Neural cell (in vitro differentiated cells): ENCODE measurements around the gene ZNF697. TPM values are rescaled to one million over a fixed set of nuclear protein-coding genes. Genes with fewer than 3 reads are reported as not detected.

Experiments
- H2AFZ ChIP-seq: fragments of 200-600, 300-800 bp; sonication (generic), shearing (Covaris generic); 2 replicates; pipeline ENCODE4 v1.6.0; 2014; ENCODE audit warnings: low read depth, mild to moderate bottlenecking, antibody characterized with exemption, low read length, moderate library complexity
- H3F3A ChIP-seq: fragments of 200-600 bp; shearing (Covaris generic); 2 replicates; pipeline ENCODE4 v1.6.1; 2016; ENCODE audit warnings: mild to moderate bottlenecking, moderate library complexity, mixed read lengths, antibody characterized with exemption, low read length; ENCODE audit not compliant: insufficient read depth, poor library complexity, severe bottlenecking
- H3K27ac ChIP-seq: fragments of 200-600, 300-800 bp; sonication (generic), shearing (Covaris generic); 2 replicates; pipeline ENCODE4 v1.5.1; 2014; ENCODE audit warnings: mild to moderate bottlenecking, low read length, moderate library complexity
- H3K27me3 ChIP-seq: fragments of 300-800, 200-600 bp; sonication (generic), shearing (Covaris generic); 2 replicates; pipeline ENCODE4 v1.6.0; 2014; ENCODE audit warnings: mild to moderate bottlenecking, low read depth, low read length, moderate library complexity; ENCODE audit not compliant: insufficient read depth
- H3K36me3 ChIP-seq: fragments of 300-800, 200-600 bp; sonication (generic), shearing (Covaris generic); 2 replicates; pipeline ENCODE4 v1.5.1; 2014; ENCODE audit warnings: mild to moderate bottlenecking, antibody characterized with exemption, low read length, moderate library complexity; ENCODE audit not compliant: insufficient read depth
- H3K4me2 ChIP-seq: fragments of 300-800, 200-600 bp; sonication (generic), shearing (Covaris generic); 2 replicates; pipeline ENCODE4 v1.6.0; 2014; ENCODE audit warnings: mild to moderate bottlenecking, low read length
- H3K4me3 ChIP-seq: fragments of 300-800, 200-600 bp; sonication (generic), shearing (Covaris generic); 2 replicates; pipeline ENCODE4 v1.5.1; 2014; ENCODE audit warnings: mild to moderate bottlenecking, low read length, moderate library complexity
- H3K79me2 ChIP-seq: fragments of 200-600 bp; shearing (Covaris generic); replicated peaks from 2 replicates; pipeline ENCODE4 v1.6.0; 2014; ENCODE audit warnings: mild to moderate bottlenecking, low read length, moderate library complexity; ENCODE audit not compliant: insufficient read depth
- H3K9ac ChIP-seq: fragments of 300-800, 200-600 bp; sonication (generic), shearing (Covaris generic); 2 replicates; pipeline ENCODE4 v1.6.1; 2016; ENCODE audit warnings: mild to moderate bottlenecking, low read length, mixed read lengths
- H3K9me2 ChIP-seq: fragments of 200-600 bp; shearing (Covaris generic); 2 replicates; pipeline ENCODE4 v1.6.1; 2016; ENCODE audit warnings: mild to moderate bottlenecking, low read length, mixed read lengths; ENCODE audit not compliant: insufficient read depth
- H3K9me3 ChIP-seq: fragments of 200-600, 300-800 bp; sonication (generic), shearing (Covaris generic); 2 replicates; pipeline ENCODE4 v1.6.1; 2016; ENCODE audit warnings: mild to moderate bottlenecking, mixed run types, low read length, moderate library complexity, mixed read lengths
- H4K20me1 ChIP-seq: fragments of 200-600 bp; shearing (Covaris generic); 2 replicates; pipeline ENCODE4 v1.6.1; 2016; ENCODE audit warnings: mild to moderate bottlenecking, mixed run types; ENCODE audit not compliant: insufficient read depth
- CTCF ChIP-seq: fragments of 450-650 bp; IDR thresholded peaks from 2 replicates; pipeline ENCODE4 v1.5.1; 2014; ENCODE audit warnings: antibody characterized with exemption, mild to moderate bottlenecking, moderate library complexity; ENCODE audit not compliant: poor library complexity, severe bottlenecking
- EP300 ChIP-seq: fragments of 450-650 bp; conservative IDR thresholded peaks from 2 replicates; pipeline ENCODE4 v1.6.1; 2014; ENCODE audit warnings: antibody characterized with exemption, mild to moderate bottlenecking, moderate library complexity; ENCODE audit not compliant: poor library complexity, severe bottlenecking
- EZH2 ChIP-seq: fragments of 200-600, 300-800 bp; shearing (Covaris generic), sonication (generic); IDR thresholded peaks from 2 replicates; pipeline ENCODE4 v1.6.1; 2014; ENCODE audit warnings: antibody characterized with exemption, low read length, borderline replicate concordance, mild to moderate bottlenecking; ENCODE audit not compliant: insufficient read depth, poor library complexity, severe bottlenecking
- MXI1 ChIP-seq: fragments of 450-650 bp; conservative IDR thresholded peaks from 2 replicates; pipeline ENCODE4 v1.6.1; 2014; ENCODE audit warnings: antibody characterized with exemption, mild to moderate bottlenecking; ENCODE audit not compliant: poor library complexity, severe bottlenecking
- POLR2AphosphoS5 ChIP-seq: IDR thresholded peaks from 2 replicates; pipeline ENCODE4 v1.6.1; 2012
- RAD21 ChIP-seq: fragments of 450-650 bp; conservative IDR thresholded peaks from 2 replicates; pipeline ENCODE4 v1.6.1; 2014; ENCODE audit warnings: antibody characterized with exemption, mild to moderate bottlenecking, moderate library complexity
- REST ChIP-seq: IDR thresholded peaks from 2 replicates; pipeline ENCODE4 v1.6.1; 2012; ENCODE audit warnings: borderline replicate concordance
- SMC3 ChIP-seq: fragments of 450-650 bp; conservative IDR thresholded peaks from 2 replicates; pipeline ENCODE4 v1.6.1; 2014; ENCODE audit warnings: antibody characterized with exemption, mild to moderate bottlenecking, moderate library complexity; ENCODE audit not compliant: poor library complexity
- TAF1 ChIP-seq: IDR thresholded peaks from 2 replicates; pipeline ENCODE4 v1.6.1; 2012; ENCODE audit warnings: low read depth
- polyA plus RNA-seq: library from polyadenylated mRNA; depleted of rRNA; stranded (reverse); fragments of >200 nt; gene quantifications from 2 replicates; pipeline ENCODE4 v1.2.3, GENCODE V29; 2014

The ZNF697 gene
- polyA plus RNA-seq, 1 donor from 2014 or later = 61.8 TPM

GRCh38 chr1:119653839-119654170 is 5.7 kb upstream of the ZNF697 start:
- Histone ChIP-seq H3K9me2 (no peaks in the 10 kb centered on the region), H3K4me2 (no peak overlapping the region), H4K20me1 (no peaks in the 10 kb centered on the region), H3K9me3 (no peaks in the 10 kb centered on the region), H3F3A (no peaks in the 10 kb centered on the region), H3K9ac (no peak overlapping the region), H3K27ac (no peak overlapping the region), H3K4me3 (no peak overlapping the region), H3K27me3 (no peaks in the 10 kb centered on the region), H3K79me2 (no peaks in the 10 kb centered on the region), H2AFZ (no peak overlapping the region), H3K36me3 (no peaks in the 10 kb centered on the region)
- no peak for TF ChIP-seq POLR2AphosphoS5
- TF ChIP-seq EZH2 = no peak
- TF ChIP-seq RAD21 = no peak
- no peak for TF ChIP-seq REST
- no peak for TF ChIP-seq MXI1
- no peak for TF ChIP-seq SMC3
- no peak for TF ChIP-seq TAF1
- TF ChIP-seq EP300 = no peak
- no peak for TF ChIP-seq CTCF

GRCh38 chr1:119653135-119653838 is 5.2 kb upstream of the ZNF697 start:
- no peak for TF ChIP-seq POLR2AphosphoS5
- TF ChIP-seq REST = no peak

More at GRCh38 chr1:119653135-119653838, 5.2 kb upstream of the ZNF697 start:
- Histone ChIP-seq H3K9me3 (no peaks in the 10 kb centered on the region), H2AFZ (no peak overlapping the region), H3K9ac (no peak overlapping the region), H4K20me1 (no peaks in the 10 kb centered on the region), H3K27me3 (no peaks in the 10 kb centered on the region), H3K79me2 (no peaks in the 10 kb centered on the region), H3K9me2 (no peaks in the 10 kb centered on the region), H3K4me3 (no peak overlapping the region), H3F3A (no peaks in the 10 kb centered on the region), H3K36me3 (no peaks in the 10 kb centered on the region), H3K27ac (no peak overlapping the region), H3K4me2 (no peak overlapping the region)
